Measurements from ENCODE around the gene RNF224.

Gene RNF224

DNA sequence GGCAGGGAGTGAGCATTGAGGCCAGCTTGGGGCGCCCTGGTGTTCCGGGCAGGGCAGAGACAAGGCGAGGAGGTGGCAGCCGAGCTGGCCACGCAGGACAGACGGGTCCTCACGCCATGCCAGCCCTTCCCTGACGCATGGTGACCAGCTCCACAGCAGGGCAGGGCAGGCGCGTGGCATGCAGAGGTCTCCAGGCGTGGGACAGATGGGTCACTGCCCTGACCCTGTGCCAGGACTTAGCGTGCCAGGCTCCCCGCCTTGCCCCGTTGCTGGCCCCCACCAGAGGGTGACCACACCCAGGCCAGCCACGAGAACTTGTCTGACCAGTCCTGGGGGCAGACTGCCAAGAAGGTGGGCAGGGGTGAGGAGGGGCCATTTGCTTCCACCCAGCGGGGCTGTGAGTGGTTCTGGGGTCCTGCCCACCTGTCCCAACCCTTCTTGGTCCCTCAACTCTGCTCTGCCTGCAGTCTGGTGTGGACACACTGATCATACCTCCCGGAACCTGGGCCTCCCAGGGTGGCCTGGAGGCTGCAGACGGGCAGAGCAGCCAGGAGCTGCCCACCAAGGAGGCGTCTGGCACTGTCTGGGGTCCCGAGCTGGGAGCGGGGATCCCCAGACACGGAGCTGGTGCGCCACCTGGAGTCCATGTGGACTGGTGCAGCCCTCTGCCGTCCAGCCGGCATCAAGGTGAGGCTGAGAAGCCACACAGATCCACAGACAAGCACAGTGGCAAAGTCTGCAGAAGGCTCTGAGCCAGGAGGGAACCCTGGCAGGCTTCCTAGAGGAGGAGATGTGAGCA is at the start of gene RNF224:
Gene RNF224 (plus strand): TSS at position 449 of the 799 bp plus-strand sequence. CDS start 834 bp downstream, outside the sequence.
- peak; percentile 68 for DNase-seq (ENCODE audit: low read depth)

DNA sequence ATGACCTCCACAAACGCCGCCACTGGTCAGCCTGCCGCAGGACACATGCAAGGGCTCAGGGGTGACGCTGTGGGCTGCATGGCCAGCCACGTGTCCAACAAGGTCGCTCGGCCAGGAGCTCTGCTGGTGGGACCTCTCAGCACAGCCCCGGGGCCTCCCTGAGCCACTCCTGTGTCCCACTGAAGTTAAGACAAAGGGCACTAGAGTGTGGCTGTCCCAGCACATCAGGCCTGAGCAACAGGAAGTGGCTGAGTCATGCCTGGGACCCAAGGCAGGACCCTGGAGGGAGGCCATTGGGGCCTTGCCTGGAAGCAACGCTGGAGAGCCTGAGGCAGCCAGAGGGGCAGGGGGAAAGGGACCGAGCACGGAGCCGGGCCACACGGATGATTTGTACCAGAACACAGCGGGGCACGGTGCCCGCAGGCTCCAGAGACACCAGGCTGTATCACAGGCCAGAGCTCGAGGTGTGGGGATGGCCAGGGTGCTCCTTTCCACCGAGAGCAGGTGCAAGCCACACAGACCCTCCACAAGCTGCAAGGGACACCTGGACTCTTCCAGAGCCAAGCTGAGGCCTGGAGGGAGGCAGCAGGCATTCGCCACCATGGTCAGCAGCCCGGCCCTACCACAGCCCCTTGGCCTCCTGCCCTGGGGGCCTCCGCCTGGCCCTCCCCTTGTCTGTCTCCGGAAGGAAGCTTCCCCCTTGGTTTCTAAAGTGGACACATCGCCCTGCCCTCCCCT is 48.9 kb upstream of the RNF224 start:
- no peak for DNase-seq (ENCODE audit: low read depth)

DNA sequence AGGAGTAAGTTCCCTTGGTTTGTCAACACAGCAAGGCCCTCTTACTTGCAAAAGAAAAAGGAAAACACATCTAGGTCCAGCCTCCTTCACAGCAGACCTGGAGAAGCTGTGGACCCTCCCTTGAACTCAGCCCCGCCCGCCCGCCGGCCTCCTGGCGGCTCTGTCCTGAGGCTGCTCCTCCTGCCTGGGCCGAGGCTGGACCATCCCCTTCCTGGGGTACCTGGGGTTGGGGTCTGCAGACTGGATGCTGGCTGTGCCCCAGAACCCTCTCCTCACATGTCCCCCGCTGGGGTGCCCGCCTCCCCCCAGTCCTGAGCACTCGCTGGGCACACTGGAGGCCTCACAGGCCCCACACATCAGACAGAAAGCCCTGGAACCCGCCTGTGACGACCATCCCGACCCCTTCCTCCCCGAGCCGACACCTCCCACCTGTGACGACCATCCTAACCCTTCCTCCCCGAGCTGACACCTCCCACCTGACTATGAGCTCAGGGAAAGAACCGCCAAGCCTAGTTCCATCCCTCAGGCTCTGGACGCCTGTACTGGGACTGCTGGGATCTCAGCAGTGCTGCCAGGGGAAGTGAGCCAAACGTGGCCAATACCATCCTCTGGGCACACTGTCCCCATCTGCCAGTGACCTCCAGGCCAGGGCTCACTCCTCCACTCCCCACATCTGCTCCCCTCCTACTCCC is 48.2 kb upstream of the RNF224 start:
- no peak for DNase-seq (ENCODE audit: low read depth)

DNA sequence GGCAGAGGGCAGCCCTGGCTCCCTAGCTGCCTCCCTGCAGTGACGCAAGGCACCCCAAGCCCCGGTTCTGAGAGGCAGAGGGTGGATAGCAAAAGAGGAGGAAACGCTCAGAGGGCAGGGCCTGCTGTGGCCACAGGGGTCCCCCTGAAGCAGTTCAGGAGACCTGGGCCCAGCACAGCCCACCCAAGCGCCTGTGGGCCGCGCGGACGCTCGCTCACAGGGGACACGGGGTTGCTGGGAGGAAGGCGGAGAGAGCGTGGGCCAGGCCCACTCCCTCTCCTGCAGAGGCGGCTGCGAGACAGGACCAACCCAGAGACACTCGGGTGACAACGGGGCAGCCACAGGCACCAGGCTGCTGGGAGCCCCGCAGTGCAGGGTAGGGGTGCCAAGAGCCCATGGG is 47.5 kb upstream of the RNF224 start:
- DNase-seq (ENCODE audit: low read depth): no peak

DNA sequence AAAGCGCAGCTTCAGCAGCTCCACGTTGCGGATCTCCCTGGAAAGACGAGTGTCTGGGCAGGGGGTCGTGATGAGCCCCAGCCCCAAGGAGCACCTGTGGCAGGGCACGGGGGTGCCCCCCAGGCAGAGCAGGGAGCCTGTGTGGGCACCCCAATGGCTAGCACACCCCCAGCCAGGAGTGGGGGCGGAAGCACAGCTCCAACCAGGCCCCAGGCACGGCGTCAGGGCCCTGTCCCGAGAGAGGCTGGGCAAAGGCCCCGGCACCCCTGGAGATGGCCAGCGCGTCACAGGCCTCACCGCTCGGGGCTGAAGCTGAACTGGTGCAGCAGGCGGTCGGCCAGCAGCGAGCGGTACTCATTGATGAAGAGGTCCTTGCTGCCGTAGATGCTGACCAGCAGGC is 46.8 kb upstream of the RNF224 start:
- no peak for DNase-seq (ENCODE audit: low read depth)

DNA sequence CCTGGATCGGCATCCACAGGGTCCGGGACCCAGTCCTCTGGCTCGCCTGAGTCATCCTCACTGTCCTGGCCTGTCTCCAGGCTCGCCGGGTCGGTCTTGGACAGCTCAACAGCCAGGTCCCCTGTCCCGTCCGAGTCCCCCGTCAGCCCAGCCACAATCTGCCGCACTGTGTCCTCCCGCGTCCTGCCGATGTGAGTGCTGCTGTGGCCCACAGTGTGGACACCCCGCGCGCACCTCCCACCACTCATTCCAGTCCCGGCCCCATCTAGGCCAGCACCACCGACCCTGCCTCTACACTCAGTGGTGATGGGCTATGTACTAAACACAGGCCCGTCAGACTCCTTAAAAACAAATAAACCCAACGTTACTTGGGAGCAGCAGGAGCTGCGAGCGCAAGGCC is 45.6 kb upstream of the RNF224 start:
- no peak for DNase-seq (ENCODE audit: low read depth)

DNA sequence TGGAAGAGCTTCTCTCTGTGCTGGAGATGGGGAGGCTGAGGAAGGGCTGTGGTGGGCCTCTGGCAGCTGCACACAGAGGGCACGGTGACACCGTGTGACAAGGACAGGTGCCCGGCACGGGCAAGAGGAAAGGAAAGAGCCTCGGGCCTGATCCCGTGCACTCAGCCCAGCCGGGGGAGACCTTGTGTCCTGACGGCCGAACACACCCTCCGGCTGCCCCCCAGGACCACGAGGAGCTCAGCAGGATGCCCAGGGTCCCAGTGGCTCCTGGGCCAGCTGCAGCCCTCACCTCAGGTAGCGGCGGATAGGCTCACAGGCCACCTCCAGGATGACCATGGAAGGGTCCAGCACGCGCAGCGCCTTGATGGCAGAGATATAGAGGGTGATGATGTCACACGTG is 44.5 kb upstream of the RNF224 start:
- no peak for DNase-seq (ENCODE audit: low read depth)

DNA sequence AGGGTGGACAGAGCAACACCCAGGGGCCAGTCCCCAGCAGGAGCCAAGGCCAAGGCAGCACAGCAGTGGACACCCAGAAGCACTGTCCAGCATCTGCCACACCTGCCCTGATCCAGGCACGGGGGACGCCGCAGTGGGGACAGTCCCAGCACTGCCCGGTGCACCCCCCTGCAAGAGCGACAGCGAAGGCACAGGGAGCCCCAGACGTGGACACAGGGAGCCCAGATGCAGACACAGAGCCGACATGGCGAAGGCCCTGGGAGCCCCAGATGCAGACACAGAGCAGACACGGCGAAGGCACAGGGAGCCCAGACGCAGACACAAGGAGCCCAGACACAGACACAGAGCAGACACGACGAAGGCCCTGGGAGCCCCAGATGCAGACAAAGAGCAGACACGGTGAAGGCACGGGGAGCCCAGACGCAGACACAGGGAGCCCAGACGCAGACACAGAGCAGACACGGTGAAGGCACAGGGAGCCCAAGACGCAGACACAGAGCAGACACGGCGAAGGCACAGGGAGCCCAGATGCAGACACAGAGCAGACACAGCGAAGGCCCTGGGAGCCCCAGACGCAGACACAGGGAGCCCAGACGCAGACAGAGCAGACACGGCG is 43.2 kb upstream of the RNF224 start:
- DNase-seq (ENCODE audit: low read depth): no peak

DNA sequence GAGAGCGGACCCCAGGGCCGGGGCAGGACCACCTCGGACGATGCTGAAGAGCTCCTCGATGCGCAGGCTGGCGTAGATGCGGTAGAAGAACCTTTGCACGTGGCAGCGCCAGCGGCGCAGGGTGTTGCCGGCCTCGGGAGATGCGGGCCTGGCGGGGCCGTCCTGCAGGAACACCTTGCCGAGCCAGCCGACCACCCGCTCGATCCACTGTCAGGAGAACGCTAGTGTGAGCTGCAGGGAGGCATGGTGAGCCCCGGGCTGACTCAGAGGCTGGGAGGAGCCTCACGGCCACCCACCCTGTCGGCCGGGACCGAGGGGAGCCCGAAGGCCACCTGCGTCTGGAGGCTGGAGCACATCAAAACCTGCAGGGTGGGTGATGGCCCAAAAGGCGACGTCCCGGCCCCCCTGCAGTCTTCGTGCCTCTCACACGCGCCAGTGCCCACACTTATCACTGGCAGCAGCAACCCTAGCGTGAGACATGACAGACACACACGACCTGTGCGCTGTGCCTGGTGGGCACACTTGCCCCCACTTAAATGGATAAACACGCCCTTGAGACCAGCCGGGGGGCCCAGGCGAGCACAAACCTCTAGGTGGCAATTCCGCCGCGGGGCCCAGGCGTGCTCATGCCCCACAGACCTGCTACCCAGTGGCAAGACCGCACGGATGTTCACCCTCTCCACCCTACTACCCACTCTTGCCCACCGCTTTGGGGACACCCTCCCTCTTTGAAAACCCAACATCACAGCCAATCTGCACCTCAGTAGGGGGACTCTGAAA is 42.2 kb upstream of the RNF224 start:
- DNase-seq (ENCODE audit: low read depth): no peak

DNA sequence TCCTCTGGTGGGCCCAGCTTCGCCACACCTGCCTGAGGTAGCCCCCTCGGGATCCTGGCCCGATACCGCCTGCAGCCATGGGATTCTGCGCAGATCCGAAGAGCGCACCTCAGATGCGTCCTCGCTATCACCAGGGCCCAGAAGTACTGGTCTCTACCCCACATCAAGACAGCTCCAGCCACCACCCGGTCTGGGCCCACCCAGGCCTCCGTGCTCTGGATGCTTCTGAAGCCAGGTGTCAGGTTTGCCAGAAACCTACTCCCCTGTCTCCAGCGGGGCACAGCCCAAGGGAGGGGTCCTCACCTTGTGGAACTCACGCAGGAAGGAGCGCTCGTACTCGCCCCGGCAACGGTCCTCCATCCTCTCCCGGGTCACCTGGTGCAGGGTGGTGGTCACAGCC is 41.4 kb upstream of the RNF224 start:
- no peak for DNase-seq (ENCODE audit: low read depth)

DNA sequence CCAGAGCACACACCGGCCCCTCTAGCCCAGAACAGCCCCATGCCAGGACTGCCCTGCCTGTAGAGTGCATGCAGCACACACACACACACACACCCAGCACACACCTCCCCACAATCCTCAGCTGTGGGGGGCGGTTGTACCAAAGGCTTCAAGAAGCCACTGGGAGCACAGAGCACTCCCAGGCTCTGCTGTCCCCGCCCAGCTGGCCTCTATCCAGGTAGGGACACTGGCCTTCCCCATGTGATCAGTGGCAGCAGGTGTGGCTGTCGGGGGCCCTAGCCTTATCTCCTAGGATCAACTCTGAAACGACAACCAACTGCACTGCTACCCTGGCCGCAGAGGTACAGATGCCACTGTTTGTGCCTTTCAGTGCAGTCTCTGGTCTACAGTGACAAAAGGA is 40.9 kb upstream of the RNF224 start:
- DNase-seq (ENCODE audit: low read depth): no peak

DNA sequence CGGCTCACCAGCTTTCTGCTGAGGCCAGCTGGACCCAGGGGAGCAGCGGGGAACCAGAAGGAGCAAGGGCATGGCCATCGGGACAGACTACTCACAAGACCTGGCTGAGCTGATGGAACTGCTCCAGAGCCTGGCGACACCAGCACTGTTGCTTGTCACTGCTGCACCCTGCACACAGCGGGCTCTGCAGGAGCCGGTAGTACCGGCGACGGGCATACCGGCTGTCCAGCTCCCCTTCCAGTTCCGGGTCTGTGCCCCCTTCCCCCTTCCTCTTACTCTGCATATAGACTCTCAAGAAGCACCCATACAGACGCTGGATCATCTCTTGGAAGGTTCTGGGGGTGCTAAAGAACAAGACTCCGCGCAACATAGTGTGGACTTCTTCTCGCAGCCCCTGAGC is 39.9 kb upstream of the RNF224 start:
- no peak for DNase-seq (ENCODE audit: low read depth)

DNA sequence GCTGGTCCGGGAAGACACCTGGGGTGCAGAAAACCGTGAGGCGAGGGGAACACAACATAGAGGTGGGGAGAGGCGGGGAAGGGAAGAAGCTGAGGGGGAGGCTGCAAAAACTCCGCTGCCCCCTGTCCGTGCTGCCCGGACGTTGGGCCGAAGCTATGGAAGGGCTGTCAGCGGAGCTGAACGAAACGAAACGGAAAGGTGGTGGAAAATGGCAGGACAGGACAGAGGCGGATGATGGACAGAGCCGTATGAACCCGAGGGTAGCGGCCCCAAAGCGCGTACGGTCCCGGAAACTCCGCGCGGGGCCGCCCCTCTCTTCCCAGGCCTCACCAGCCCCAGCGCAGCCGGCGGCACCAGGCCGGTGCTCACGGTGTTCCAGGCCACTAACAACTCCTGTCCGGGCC is 39.2 kb upstream of the RNF224 start:
- no peak for DNase-seq (ENCODE audit: low read depth)

DNA sequence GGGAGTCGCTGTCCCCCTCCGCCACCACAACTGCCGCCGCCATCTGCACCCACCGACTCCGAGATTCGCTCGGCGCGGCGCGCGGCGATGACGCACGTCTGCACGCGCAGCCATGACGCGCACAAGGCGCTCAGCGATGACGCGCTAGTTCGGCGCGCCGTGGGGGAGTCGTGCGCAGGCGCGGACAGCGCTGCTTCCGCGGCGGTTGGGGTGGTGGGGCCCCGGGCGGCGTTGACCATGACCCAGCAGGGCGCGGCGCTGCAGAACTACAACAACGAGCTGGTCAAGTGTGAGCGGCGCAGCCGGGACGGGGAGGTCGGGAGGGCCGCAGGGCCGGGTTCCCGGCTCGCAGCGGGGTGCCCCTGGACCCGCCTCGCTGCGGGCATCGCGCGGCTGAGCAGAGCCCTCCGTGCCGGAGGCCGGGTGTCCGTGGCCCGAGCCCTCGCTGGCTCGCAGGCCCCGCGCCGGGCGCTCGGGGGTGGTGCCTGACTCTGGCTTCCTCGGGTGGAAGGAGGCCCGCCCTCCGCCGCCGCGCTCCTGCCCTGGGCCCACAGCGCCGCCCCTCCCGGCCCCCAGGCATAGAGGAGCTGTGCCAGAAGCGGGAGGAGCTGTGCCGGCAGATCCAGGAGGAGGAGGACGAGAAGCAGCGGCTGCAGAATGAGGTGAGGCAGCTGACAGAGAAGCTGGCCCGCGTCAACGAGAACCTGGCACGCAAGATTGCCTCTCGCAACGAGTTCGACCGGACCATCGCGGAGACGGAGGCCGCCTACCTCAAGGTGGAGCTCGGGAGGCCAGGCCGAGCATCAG is 38.6 kb upstream of the RNF224 start, which contains the start of the genes ANAPC2 and SSNA1:
Gene ANAPC2 (minus strand): TSS at position 71 of the 807 bp plus-strand sequence. CDS start 28 bp downstream, at position 43.
Gene SSNA1 (plus strand): TSS at position 187 of the 807 bp plus-strand sequence. CDS start 51 bp downstream, at position 238.
- peak; percentile 91 for DNase-seq (ENCODE audit: low read depth)

DNA sequence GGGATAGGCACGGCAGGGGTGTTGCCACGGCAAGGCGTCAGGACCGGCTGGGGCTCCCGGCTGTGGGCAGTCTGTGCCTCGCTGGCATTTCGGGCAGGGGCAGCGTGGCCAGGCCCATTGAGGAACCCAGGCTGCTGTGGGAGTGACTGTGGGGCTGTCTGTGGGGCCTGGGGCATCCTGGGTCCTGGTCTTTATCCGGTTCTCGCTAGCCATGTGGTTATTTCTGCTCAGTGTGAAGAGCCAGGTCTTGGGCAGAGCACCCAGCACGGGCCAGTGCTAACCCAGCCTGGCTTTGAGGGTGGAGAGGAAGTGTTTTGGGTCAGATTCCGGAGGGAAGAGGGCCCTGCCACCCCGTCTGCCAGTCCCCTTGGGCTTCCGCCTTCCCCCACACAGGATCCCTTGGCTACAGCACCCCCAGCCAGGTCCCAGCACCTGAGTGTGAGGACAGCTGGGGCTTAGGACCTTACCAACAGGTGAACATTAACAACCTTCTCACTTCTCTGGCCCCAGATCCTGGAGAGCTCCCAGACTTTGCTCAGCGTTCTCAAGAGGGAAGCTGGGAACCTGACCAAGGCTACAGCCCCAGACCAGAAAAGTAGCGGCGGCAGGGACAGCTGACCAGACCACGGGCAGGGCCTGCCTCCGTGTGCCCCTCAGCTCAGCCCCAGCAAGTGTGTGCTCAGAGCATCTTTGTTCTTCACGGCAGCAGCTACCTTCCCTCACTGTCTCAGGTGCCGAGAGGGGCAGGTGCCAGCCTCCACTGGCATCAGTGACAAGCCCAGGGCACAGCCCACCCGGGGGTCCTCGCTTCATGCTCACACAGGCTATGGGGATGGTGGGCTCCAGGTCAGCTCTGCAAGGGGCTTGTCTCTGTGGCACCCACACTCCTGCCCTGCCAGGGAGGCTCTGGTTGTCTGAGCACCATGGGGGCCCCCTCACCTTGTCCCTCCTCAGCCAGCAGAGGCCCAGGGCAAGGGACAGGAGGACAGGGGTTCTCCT is 37.7 kb upstream of the RNF224 start:
- no peak for DNase-seq (ENCODE audit: low read depth)

DNA sequence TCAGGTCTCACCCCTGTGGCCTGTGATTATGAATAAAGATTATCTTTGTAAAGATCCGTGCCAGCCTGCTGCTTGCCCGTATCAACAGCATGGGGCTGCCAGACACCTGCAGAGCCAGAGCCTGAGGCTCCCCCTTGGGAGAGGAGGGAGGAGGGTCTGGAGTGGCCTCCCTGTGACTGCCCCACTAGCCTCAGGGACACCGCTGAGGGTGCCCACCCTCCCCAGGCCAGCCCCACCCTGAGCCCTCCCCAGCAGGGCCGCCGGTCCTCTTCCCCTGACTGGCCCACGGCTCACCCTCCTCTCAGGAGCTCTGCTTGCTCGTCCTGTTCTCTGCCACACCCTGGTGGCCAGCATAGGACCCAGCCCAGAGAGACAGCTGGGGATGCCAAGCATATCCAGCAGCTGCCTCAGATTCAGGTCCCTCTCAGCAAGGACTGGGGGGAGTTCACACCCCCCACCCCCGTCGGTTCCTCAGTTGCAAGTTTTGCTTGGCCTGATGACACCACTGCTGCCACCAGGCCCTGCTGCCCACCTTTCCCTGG is 36.9 kb upstream of the RNF224 start:
- DNase-seq (ENCODE audit: low read depth): no peak

DNA sequence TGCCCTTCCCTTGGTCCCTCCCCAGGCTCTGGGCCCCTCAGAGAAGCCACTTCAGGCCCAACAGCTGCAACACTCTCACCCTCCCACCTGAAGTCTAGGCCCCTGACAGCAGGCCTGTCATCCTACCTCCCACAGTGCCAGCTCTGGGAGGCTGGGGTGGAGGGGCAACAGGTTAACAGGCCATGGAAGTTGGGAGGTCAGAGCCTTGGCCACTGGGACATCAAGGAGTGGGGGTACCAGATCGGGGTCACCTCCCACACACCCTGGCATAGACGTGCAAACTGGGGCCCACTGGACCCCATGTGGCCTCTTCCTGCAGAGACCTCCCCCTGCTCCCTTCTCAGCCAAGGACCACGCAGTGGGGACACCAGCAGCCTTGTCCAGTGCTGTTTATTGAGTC is 36.1 kb upstream of the RNF224 start:
- no peak for DNase-seq (ENCODE audit: low read depth)

DNA sequence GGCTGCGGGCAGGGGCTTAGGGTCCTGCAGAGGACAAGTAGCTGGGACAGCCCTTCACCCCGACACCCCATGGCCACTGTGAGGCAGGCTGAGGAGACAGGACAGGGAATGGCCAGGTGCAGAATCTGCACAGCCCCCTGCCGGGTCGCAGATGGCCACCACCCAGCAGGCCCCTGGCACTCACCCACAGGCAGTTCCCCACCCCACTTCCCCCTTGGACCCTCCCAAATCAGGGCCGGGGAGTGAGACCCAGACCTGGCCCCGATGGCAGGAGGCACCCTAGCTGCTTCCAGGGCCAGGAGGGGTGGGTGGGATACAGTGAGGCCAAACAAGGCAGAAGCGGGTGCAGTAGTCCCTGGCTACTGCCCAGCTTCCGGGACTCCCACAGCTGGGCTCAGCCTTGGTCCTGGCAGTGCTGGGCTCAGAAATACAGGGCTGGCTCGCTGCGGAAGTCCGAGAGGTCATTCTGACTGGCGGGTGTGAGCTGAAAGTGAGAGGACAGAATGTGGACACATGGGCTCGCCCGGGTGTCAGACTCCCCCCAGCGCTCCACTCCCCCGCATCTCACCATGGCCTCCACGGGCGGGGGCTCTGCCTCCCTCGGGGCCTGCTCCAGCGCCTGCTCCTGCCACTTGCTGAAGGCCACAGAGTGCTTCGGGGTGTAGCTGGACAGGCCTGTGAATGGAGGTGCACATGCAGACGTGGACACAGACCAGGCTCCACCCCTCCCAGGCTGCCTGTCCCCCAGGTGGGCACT is 35.4 kb upstream of the RNF224 start:
- no peak for DNase-seq (ENCODE audit: low read depth)

Data from activated T-helper 1 cell treated with Interleukin-2 at 50 U/mL for 16 hours (primary cell).